HG02973 (cell line): ENCODE measurements around the gene FGD2.
"Not testable (repeated sequence)": the region's sequence is repeated elsewhere in the genome, so short reads cannot be mapped to it uniquely, and the experiment has no call there.

Experiments
- ATAC-seq: cut with Tn5 transposase; IDR thresholded peaks from one replicate; pipeline ENCODE4 v1.9.1; 2021; ENCODE audit warnings: moderate library complexity; ENCODE audit not compliant: unreplicated experiment

The FGD2 gene

GRCh38 chr6:37038292-37039198 is 33.1 kb downstream of the FGD2 start:
- ATAC-seq = no peak

- ATAC-seq = no peak
Measured at GRCh38 chr6:37039958-37040357, 34.5 kb downstream of the FGD2 start.

GRCh38 chr6:37041521-37041920 is 36.1 kb downstream of the FGD2 start:
- ATAC-seq = no peak

- no peak for ATAC-seq
Measured at GRCh38 chr6:37042150-37042549, 36.7 kb downstream of the FGD2 start.

GRCh38 chr6:37043091-37043490 is 37.6 kb downstream of the FGD2 start:
- not testable (repeated sequence) for ATAC-seq

GRCh38 chr6:37047346-37047688 is 41.9 kb downstream of the FGD2 start:
- no peak for ATAC-seq

- ATAC-seq = no peak
Measured at GRCh38 chr6:37047689-37048402, 42.4 kb downstream of the FGD2 start.

GRCh38 chr6:37048403-37048850 is 43.0 kb downstream of the FGD2 start:
- no peak for ATAC-seq

- ATAC-seq = no peak
Measured at GRCh38 chr6:37048851-37049757, 43.6 kb downstream of the FGD2 start.

GRCh38 chr6:37049758-37050044 is 44.2 kb downstream of the FGD2 start:
- ATAC-seq = no peak

GRCh38 chr6:37050045-37050853 is 44.8 kb downstream of the FGD2 start:
- ATAC-seq = no peak

GRCh38 chr6:37050854-37051137 is 45.3 kb downstream of the FGD2 start:
- no peak for ATAC-seq

- ATAC-seq = no peak
Measured at GRCh38 chr6:37051138-37052026, 45.9 kb downstream of the FGD2 start.

GRCh38 chr6:37052027-37052628 is 46.7 kb downstream of the FGD2 start:
- no peak for ATAC-seq

- ATAC-seq = no peak
Measured at GRCh38 chr6:37053683-37054082, 48.2 kb downstream of the FGD2 start.

- no peak for ATAC-seq
Measured at GRCh38 chr6:37054171-37054570, 48.7 kb downstream of the FGD2 start.

- ATAC-seq = no peak
Measured at GRCh38 chr6:37054580-37054979, 49.1 kb downstream of the FGD2 start.

- no peak for ATAC-seq
Measured at GRCh38 chr6:37056112-37056403, 50.6 kb downstream of the FGD2 start.

GRCh38 chr6:37056439-37057127 is 51.1 kb downstream of the FGD2 start:
- no peak for ATAC-seq
